RWPE1 (cell line): ENCODE results near the gene TNKS2.
A peak's percentile ranks its signal among the peaks of the same experiment; 100 is the strongest.

Source experiments
- CTCF ChIA-PET: fragments of 350-600 bp; sonication (Branson Sonifier 250); formaldehyde crosslinking; extraction: SDS; loops from one replicate; lab custom pipeline; 2021; lab: Yijun Ruan, JAX
- POLR2A ChIA-PET: fragments of 400-600 bp; formaldehyde crosslinking; extraction: SDS; loops from one replicate; lab custom pipeline; 2020; ENCODE audit warnings: antibody characterized with exemption; ENCODE audit not compliant: low non-redundant PET; lab: Yijun Ruan, JAX
- DNase-seq: peaks from one replicate; pipeline ENCODE4 v3.0.0; 2012; ENCODE audit warnings: low spot score
- H3K27ac ChIP-seq: fragments of 450-650 bp; 2 replicates; pipeline ENCODE4 v1.5.1; 2017
- TF ChIP-seq, protein P1 (sequence below): fragments of 450-650 bp; conservative IDR thresholded peaks from 2 replicates; pipeline ENCODE4 v1.5.1; 2017; ENCODE audit warnings: low read depth, mild to moderate bottlenecking

Gene TNKS2

GRCh38 chr10:91798649-91799611, 704 bp downstream of the TNKS2 start:
- DNase-seq = peak; percentile 45
- TF ChIP-seq, protein P1, sequence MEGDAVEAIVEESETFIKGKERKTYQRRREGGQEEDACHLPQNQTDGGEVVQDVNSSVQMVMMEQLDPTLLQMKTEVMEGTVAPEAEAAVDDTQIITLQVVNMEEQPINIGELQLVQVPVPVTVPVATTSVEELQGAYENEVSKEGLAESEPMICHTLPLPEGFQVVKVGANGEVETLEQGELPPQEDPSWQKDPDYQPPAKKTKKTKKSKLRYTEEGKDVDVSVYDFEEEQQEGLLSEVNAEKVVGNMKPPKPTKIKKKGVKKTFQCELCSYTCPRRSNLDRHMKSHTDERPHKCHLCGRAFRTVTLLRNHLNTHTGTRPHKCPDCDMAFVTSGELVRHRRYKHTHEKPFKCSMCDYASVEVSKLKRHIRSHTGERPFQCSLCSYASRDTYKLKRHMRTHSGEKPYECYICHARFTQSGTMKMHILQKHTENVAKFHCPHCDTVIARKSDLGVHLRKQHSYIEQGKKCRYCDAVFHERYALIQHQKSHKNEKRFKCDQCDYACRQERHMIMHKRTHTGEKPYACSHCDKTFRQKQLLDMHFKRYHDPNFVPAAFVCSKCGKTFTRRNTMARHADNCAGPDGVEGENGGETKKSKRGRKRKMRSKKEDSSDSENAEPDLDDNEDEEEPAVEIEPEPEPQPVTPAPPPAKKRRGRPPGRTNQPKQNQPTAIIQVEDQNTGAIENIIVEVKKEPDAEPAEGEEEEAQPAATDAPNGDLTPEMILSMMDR = no peak
- CTCF ChIA-PET = interaction anchor here (2.2 kb wide), 1 partner anchor 41 kb away, joined by 9 read pairs; no protein-coding TSS in a partner anchor
- H3K27ac ChIP-seq = peak overlapping the region; percentile 94
- POLR2A ChIA-PET = interaction anchor here (0.6 kb wide), 1 partner anchor 13 kb away, joined by 4 read pairs; no protein-coding TSS in a partner anchor

GRCh38 chr10:91799612-91799975, 1.4 kb downstream of the TNKS2 start:
- POLR2A ChIA-PET = interaction anchor here (0.6 kb wide), 1 partner anchor 13 kb away, joined by 4 read pairs; no protein-coding TSS in a partner anchor
- CTCF ChIA-PET = interaction anchor here (2.2 kb wide), 1 partner anchor 41 kb away, joined by 9 read pairs; no protein-coding TSS in a partner anchor
- no peak overlapping the region for H3K27ac ChIP-seq
- TF ChIP-seq, protein P1 = no peak
- peak; percentile 68 for DNase-seq

- POLR2A ChIA-PET = no interaction called here
Observed at GRCh38 chr10:91800182-91800581, 2.0 kb downstream of the TNKS2 start.

DNA sequence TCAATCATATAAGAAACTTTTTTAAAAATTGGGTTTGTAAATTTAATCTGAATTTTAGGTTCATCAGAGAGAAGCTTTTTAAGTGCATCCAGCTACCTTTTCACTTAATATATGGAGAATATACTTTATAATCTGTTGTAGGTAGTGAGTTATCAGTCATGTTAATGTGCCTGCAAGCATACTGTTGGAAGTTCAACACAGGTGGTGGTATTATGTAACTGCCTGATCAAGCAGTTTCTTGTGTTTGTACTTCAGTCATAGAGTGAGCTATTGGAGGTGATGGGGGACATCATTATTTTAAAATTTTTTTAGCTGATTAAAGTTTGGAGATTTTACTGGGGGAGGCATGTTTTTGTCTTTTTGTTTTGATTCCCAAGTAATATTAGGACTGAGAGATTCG, 2.5 kb downstream of the TNKS2 start:
- CTCF ChIA-PET = interaction anchor here (0.6 kb wide), 2 partner anchors 8 to 56 kb away, joined by 3 read pairs; no protein-coding TSS in a partner anchor
- DNase-seq = no peak
- POLR2A ChIA-PET = interaction anchor here (0.6 kb wide), 1 partner anchor 28 kb away, joined by 3 read pairs; no protein-coding TSS in a partner anchor
- H3K27ac ChIP-seq = no peak overlapping the region
- TF ChIP-seq, protein P1 = no peak

More at GRCh38 chr10:91800182-91800581, 2.0 kb downstream of the TNKS2 start:
- H3K27ac ChIP-seq = no peak overlapping the region
- CTCF ChIA-PET = no interaction called here
- DNase-seq = no peak
- TF ChIP-seq, protein P1 = no peak

DNA sequence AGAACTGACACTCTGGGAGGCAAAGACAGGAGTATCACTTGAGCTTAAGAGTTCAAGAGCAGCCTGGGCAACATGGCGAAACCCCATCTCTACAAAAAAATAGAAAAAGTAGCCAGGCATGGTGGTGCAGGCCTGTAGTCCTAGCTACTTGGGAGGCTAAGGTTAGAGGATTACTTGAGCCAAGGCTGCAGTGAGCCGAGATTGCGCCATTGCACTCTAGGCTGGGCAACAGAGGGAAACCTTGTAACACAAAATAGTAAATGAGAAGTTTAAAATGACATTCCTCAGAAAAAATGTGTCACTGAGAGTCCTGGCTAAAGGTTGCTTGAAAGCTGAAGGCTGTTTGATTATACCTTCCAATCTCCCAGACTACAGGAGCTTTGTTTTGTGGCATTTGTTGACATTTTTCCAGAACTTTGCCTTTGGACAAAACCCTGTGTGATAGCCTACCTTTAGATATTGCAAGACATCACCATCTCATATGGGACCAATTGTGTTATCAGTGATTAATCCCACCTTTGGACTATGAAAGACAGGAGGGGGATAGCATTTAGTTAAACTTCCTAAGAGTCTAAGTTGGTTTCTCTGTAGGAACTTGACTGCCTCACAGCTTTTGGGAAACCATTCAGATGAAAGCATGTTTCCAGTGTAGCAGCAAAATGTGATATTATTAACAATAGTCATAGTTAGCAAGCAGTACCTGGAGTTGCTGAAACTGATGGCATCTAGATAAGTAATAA, 5.3 kb downstream of the TNKS2 start:
- POLR2A ChIA-PET = no interaction called here
- CTCF ChIA-PET = no interaction called here
- DNase-seq = no peak
- H3K27ac ChIP-seq = no peak overlapping the region
- TF ChIP-seq, protein P1 = no peak

DNA sequence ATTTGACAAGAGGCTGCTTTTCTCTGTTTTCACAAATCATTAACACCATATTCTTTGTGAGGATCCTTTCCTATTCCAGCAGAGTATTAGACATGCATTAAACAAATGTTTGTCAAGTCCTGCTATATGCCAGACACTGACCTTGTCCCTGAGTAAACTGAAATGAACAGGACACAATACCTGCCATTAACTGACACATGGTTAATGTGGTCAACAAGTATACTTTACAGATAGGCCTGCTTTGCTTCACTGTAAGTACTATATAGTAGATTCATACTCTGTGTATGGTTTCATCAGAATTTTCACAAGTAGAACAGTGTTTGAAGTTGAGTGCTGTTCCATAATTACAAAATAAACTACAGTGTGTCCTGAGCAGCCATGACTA, 5.9 kb downstream of the TNKS2 start:
- no peak overlapping the region for H3K27ac ChIP-seq
- DNase-seq = no peak
- POLR2A ChIA-PET = no interaction called here
- TF ChIP-seq, protein P1 = no peak
- CTCF ChIA-PET = no interaction called here
